ENCODE results near the gene TKTL1.

DNA sequence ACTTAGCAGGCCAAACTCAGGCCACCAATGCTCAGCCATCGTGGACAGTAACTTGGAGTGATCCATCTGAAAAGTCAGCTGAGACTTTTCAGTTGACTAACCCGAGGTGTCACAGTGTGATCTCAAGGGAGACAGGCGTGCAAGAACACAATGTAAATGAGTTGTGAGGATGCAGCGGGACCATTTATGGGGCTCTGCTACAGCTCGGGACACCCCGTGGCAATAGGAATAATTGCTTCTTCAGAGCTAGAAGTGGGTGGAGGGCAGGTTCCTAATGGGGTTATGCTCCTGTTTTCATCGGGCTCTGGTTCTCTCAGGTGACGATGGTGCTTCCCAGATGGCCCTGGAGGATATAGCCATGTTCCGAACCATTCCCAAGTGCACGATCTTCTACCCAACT is 27.3 kb downstream of the TKTL1 start:
- TF ChIP-seq, protein P1, sequence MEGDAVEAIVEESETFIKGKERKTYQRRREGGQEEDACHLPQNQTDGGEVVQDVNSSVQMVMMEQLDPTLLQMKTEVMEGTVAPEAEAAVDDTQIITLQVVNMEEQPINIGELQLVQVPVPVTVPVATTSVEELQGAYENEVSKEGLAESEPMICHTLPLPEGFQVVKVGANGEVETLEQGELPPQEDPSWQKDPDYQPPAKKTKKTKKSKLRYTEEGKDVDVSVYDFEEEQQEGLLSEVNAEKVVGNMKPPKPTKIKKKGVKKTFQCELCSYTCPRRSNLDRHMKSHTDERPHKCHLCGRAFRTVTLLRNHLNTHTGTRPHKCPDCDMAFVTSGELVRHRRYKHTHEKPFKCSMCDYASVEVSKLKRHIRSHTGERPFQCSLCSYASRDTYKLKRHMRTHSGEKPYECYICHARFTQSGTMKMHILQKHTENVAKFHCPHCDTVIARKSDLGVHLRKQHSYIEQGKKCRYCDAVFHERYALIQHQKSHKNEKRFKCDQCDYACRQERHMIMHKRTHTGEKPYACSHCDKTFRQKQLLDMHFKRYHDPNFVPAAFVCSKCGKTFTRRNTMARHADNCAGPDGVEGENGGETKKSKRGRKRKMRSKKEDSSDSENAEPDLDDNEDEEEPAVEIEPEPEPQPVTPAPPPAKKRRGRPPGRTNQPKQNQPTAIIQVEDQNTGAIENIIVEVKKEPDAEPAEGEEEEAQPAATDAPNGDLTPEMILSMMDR (IDR thresholded peaks at IDR 0.05), result no peak
- TF ChIP-seq POLR2A (IDR thresholded peaks at IDR 0.05), result no peak

Data from uterus (tissue), 2 donors.